Measurements from ENCODE around the gene FAT1.

- TF ChIP-seq POLR2A (IDR thresholded peaks at IDR 0.05; ENCODE audit: low read depth, low read length): no peak
- TF ChIP-seq TAF1 (IDR thresholded peaks at IDR 0.05; ENCODE audit: borderline replicate concordance, low read depth, low read length): no peak
- no peak for TF ChIP-seq POLR2AphosphoS5 (IDR thresholded peaks at IDR 0.05; ENCODE audit: low read depth, low read length)
Observed at GRCh38 chr4:186657764-186658163, 65.9 kb downstream of the FAT1 start.
